H1 (cell line): Measurements from ENCODE around the gene HOXA13. TPM values are rescaled to one million over a fixed set of nuclear protein-coding genes. Genes with fewer than 3 reads are reported as not detected.

ENCODE experiments used
- CTCF ChIA-PET: fragments of 300-600 bp; sonication (Branson Sonifier 250); formaldehyde crosslinking; loops from one replicate; lab custom pipeline; 2021; ENCODE audit not compliant: partially characterized antibody; lab: Charles Lee
- POLR2A ChIA-PET: fragments of 300-600 bp; sonication (Branson Sonifier 250); formaldehyde crosslinking; loops from one replicate; lab custom pipeline; 2021; ENCODE audit warnings: inconsistent platforms; ENCODE audit not compliant: partially characterized antibody; lab: Charles Lee
- DNase-seq, 2 experiments: peaks; one replicate each; pipeline versions ENCODE4 v3.0.0 to v3.0.0-alpha.2; 2010 to 2022; ENCODE audit warnings: low spot score in 2 of 2, low read depth in 1 of 2, mixed read lengths in 1 of 2
- FAIRE-seq: peaks from 2 replicates; lab custom pipeline; 2011; peaks lifted over from hg19 to GRCh38; lab: Jason Lieb, UNC
- H2AFZ ChIP-seq: 2 replicates; pipeline ENCODE4 v1.8.1; 2012; ENCODE audit warnings: low read length, inconsistent platforms
- H2AK5ac ChIP-seq: 2 replicates; pipeline ENCODE4 v1.6.1; 2013; ENCODE audit warnings: low read depth, low read length
- H2BK120ac ChIP-seq: replicated peaks from 2 replicates; pipeline ENCODE3; 2013; ENCODE audit warnings: low read depth, low read length, inconsistent platforms
- H2BK12ac ChIP-seq: 2 replicates; pipeline ENCODE4 v1.6.1; 2013; ENCODE audit warnings: low read depth, low read length
- H2BK15ac ChIP-seq: 2 replicates; pipeline ENCODE4 v1.6.1; 2013; ENCODE audit warnings: low read length
- H2BK20ac ChIP-seq: 2 replicates; pipeline ENCODE4 v1.6.1; 2013; ENCODE audit warnings: low read length
- H2BK5ac ChIP-seq: 2 replicates; pipeline ENCODE4 v1.6.1; 2013; ENCODE audit warnings: low read depth, low read length
- H3K14ac ChIP-seq: 2 replicates; pipeline ENCODE4 v1.6.1; 2013; ENCODE audit warnings: inconsistent platforms; ENCODE audit not compliant: insufficient read length
- H3K18ac ChIP-seq: 2 replicates; pipeline ENCODE4 v1.6.1; 2013; ENCODE audit warnings: low read length; ENCODE audit errors: extremely low read depth
- H3K23ac ChIP-seq: 2 replicates; pipeline ENCODE4 v1.6.1; 2013; ENCODE audit warnings: inconsistent platforms; ENCODE audit not compliant: insufficient read length
- H3K23me2 ChIP-seq: 2 replicates; pipeline ENCODE4 v1.6.1; 2013; ENCODE audit warnings: low read depth, low read length
- H3K27ac ChIP-seq: 2 replicates; pipeline ENCODE4 v1.6.1; 2011; ENCODE audit warnings: low read depth, low read length, inconsistent platforms
- H3K27me3 ChIP-seq, 4 experiments: replicated peaks in 1 of 4; 1 replicate in 1 of 4; 2 replicates in 3 of 4; pipeline versions ENCODE4 v1.6.1 to v1.8.1; 2011 to 2013; ENCODE audit warnings: low read length in 3 of 4, mild to moderate bottlenecking in 3 of 4, inconsistent platforms in 2 of 4, mixed read lengths in 2 of 4, moderate library complexity in 1 of 4; ENCODE audit not compliant: control insufficient read depth in 3 of 4, insufficient read depth in 3 of 4; ENCODE audit errors: extremely low read depth in 1 of 4
- H3K36me3 ChIP-seq, 4 experiments: 2 replicates each; pipeline versions ENCODE4 v1.6.1 to v1.8.1; 2011 to 2013; ENCODE audit warnings: mild to moderate bottlenecking in 4 of 4, low read length in 3 of 4, moderate library complexity in 2 of 4, control low read depth in 1 of 4, inconsistent platforms in 1 of 4; ENCODE audit not compliant: insufficient read depth in 4 of 4, control insufficient read depth in 2 of 4
- H3K4ac ChIP-seq: replicated peaks from 2 replicates; pipeline ENCODE3; 2013; ENCODE audit warnings: low read length, low read depth, mixed read lengths, inconsistent platforms; ENCODE audit not compliant: insufficient read length
- H3K4me1 ChIP-seq, 4 experiments: replicated peaks in 1 of 4; 1 replicate in 1 of 4; 2 replicates in 3 of 4; pipeline versions ENCODE4 v1.6.1 to v1.8.1; 2011 to 2013; ENCODE audit warnings: low read length in 3 of 4, inconsistent platforms in 2 of 4, mixed read lengths in 1 of 4; ENCODE audit not compliant: insufficient read depth in 4 of 4, control insufficient read depth in 3 of 4
- H3K4me2 ChIP-seq, 2 experiments: 2 replicates each; pipeline versions ENCODE4 v1.6.1 to v1.8.1; 2011 to 2013; ENCODE audit warnings: low read depth in 2 of 2, low read length in 2 of 2, control low read depth in 1 of 2, inconsistent platforms in 1 of 2, mild to moderate bottlenecking in 1 of 2; ENCODE audit not compliant: insufficient read depth in 1 of 2
- H3K4me3 ChIP-seq, 4 experiments: fragments of 200-600, 300-600 bp in 1 of 4; sonication (generic), shearing (Covaris generic), sonication (Bioruptor Twin) in 1 of 4; 2 replicates each; pipeline versions ENCODE4 v1.5.1 to v1.8.1; 2011 to 2016; ENCODE audit warnings: low read length in 4 of 4, low read depth in 3 of 4, control low read depth in 2 of 4, inconsistent platforms in 2 of 4, mild to moderate bottlenecking in 2 of 4, mixed read lengths in 1 of 4, moderate library complexity in 1 of 4; ENCODE audit not compliant: insufficient read depth in 2 of 4; ENCODE audit errors: extremely low read depth in 1 of 4
- H3K56ac ChIP-seq: replicated peaks from 2 replicates; pipeline ENCODE3; 2013; ENCODE audit warnings: low read depth, mild to moderate bottlenecking, mixed read lengths, low read length, inconsistent platforms; ENCODE audit not compliant: insufficient read length
- H3K79me1 ChIP-seq: 2 replicates; pipeline ENCODE4 v1.6.1; 2013; ENCODE audit warnings: low read depth, low read length, control low read depth
- H3K79me2 ChIP-seq, 2 experiments: 2 replicates each; pipeline versions ENCODE4 v1.6.1 to v1.8.1; 2012 to 2013; ENCODE audit warnings: low read length in 2 of 2, mild to moderate bottlenecking in 2 of 2, inconsistent platforms in 1 of 2; ENCODE audit not compliant: insufficient read depth in 2 of 2, control insufficient read depth in 1 of 2
- H3K9ac ChIP-seq, 4 experiments: replicated peaks in 1 of 4; 1 replicate in 1 of 4; 2 replicates in 3 of 4; pipeline versions ENCODE4 v1.6.1 to v1.8.1; 2011 to 2013; ENCODE audit warnings: low read depth in 3 of 4, low read length in 3 of 4, control low read depth in 2 of 4, mild to moderate bottlenecking in 2 of 4, moderate library complexity in 2 of 4, inconsistent platforms in 1 of 4; ENCODE audit errors: extremely low read depth in 1 of 4
- H3K9me3 ChIP-seq, 2 experiments: 2 replicates each; pipeline versions ENCODE4 v1.6.1 to v1.8.1; 2012 to 2013; ENCODE audit warnings: mild to moderate bottlenecking in 2 of 2, moderate library complexity in 2 of 2, control low read depth in 1 of 2, inconsistent platforms in 1 of 2, low read depth in 1 of 2, low read length in 1 of 2, mixed read lengths in 1 of 2; ENCODE audit not compliant: insufficient read depth in 2 of 2
- H4K20me1 ChIP-seq, 2 experiments: replicated peaks in 1 of 2; 2 replicates each; pipeline versions ENCODE3 to v1.8.1; 2011 to 2013; ENCODE audit warnings: inconsistent platforms in 2 of 2, low read length in 2 of 2, mild to moderate bottlenecking in 1 of 2; ENCODE audit not compliant: insufficient read depth in 2 of 2, control insufficient read depth in 1 of 2
- H4K5ac ChIP-seq: 2 replicates; pipeline ENCODE4 v1.6.1; 2013; ENCODE audit warnings: low read length, low read depth, mixed read lengths, inconsistent platforms; ENCODE audit not compliant: insufficient read length
- H4K8ac ChIP-seq: 2 replicates; pipeline ENCODE4 v1.8.0; 2013; ENCODE audit warnings: mild to moderate bottlenecking, moderate library complexity, low read length, inconsistent platforms; ENCODE audit not compliant: insufficient read depth; ENCODE audit errors: extremely low read depth
- H4K91ac ChIP-seq: replicated peaks from 2 replicates; pipeline ENCODE3; 2013; ENCODE audit warnings: low read length, mixed read lengths, inconsistent platforms; ENCODE audit not compliant: insufficient read length
- SP1 ChIP-seq: IDR thresholded peaks from 2 replicates; pipeline ENCODE4 v1.6.1; 2011; ENCODE audit warnings: low read depth, low read length
- TCF12 ChIP-seq: IDR thresholded peaks from 2 replicates; pipeline ENCODE4 v1.6.1; 2011; ENCODE audit warnings: low read depth, mild to moderate bottlenecking, low read length
- WGBS, 2 experiments: shearing (Covaris generic) in 1 of 2; methylation state at CpG; one replicate each; pipeline versions ENCODE4 v1.1.6 to v1.1.7; 2013 to 2015; ENCODE audit warnings: low lambda C conversion rate in 2 of 2, mixed read lengths in 2 of 2, inconsistent platforms in 1 of 2, low coverage in 1 of 2, missing lambda C conversion rate in 1 of 2; ENCODE audit not compliant: insufficient replicate concordance in 2 of 2, insufficient coverage in 1 of 2, insufficient read length in 1 of 2; ENCODE audit errors: extremely low coverage in 1 of 2, missing lambda C conversion rate in 1 of 2; 5-methylcytosine and 5-hydroxymethylcytosine counted together
- polyA plus RNA-seq, 7 experiments: library from polyadenylated mRNA; depleted of rRNA in 3 of 7; stranded (reverse) in 5 of 7; unstranded in 2 of 7; fragments of >200 nt in 5 of 7; fragments of 200-250 nt in 2 of 7; gene quantifications; 1 replicate in 5 of 7; 2 replicates in 1 of 7; 4 replicates in 1 of 7; pipeline versions ENCODE4 v1.2.1 to v1.2.3, GENCODE V29; 2011 to 2013; ENCODE audit warnings: missing spikeins in 2 of 7, mixed read lengths in 2 of 7
- total RNA-seq: library from RNA; stranded (reverse); fragmentation: NEBNext Ultra II Directional; extraction: Animal tissue kit (Norgen Biotek cat#: 25700); gene quantifications from 2 replicates; pipeline ENCODE4 v1.2.1, GENCODE V29; 2021
- TF ChIP-seq, protein P1 (sequence below): IDR thresholded peaks from 2 replicates; pipeline ENCODE4 v1.6.1; 2012; ENCODE audit warnings: inconsistent platforms

HOXA13 gene
- total and polyA plus RNA-seq, 2 of the 8 experiments (the other 6 are each of a cell fraction or from before 2014, with no cell fraction given): not detected

DNA sequence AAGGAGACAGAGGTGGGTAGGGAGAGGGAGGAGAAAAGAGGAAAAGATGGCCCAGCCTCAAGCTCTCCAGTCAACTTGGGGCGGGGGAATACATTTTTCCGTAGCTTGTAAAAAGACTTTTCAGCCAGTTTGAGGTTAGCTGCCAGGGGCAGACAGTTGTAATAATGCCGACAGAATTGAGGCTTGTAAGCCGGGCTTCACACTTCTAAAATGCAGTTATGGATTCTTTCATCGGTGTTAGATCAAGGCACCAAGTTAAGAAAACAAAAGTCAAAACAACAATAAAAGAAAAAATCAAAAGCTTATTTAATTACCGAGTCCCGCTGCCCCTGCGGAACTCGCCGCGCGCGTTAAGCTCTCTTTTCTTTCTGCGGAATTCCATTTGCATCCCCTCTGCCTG lies 42.3 kb upstream of the HOXA13 start:
- peaks cover 7 to 50% (median 23%) of the 10 kb centered on the region in 4 experiments for H3K4me1 ChIP-seq
- no peaks in the 10 kb centered on the region for H3K9me3 ChIP-seq
- no peak overlapping the region for H2BK20ac ChIP-seq
- H4K8ac ChIP-seq: no peak overlapping the region
- peaks cover 3% of the 10 kb centered on the region; the same call in 1 of the 2 replicates for H3K23me2 ChIP-seq
- peaks cover 33 to 54% of the 10 kb centered on the region in 2 experiments for H4K20me1 ChIP-seq
- H2BK5ac ChIP-seq: no peak overlapping the region
- no peak overlapping the region for H2AK5ac ChIP-seq
- H2BK12ac ChIP-seq: no peak overlapping the region
- FAIRE-seq (no peak), DNase-seq (no peak)
- H3K27me3 ChIP-seq: peaks cover 99 to 100% (median 100%) of the 10 kb centered on the region in 4 experiments
- 0 out of 2 replicates have a peak, but pooled peaks have one; percentile 16 for TF ChIP-seq TCF12
- TF ChIP-seq SP1: 0 out of 2 replicates have a peak, but pooled peaks have one; percentile 6
- TF ChIP-seq, protein P1, sequence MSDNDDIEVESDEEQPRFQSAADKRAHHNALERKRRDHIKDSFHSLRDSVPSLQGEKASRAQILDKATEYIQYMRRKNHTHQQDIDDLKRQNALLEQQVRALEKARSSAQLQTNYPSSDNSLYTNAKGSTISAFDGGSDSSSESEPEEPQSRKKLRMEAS: no peak
- H3K14ac ChIP-seq: no peak overlapping the region
- H3K79me1 ChIP-seq: no peaks in the 10 kb centered on the region
- peaks cover 0 to 8% (median 0%) of the 10 kb centered on the region in 4 experiments; a peak in 1 of 8 replicates for H3K36me3 ChIP-seq
- H3K79me2 ChIP-seq: no peaks in the 10 kb centered on the region
- H3K9ac ChIP-seq: no peak overlapping the region
- 4% methylated on average over 14 of the region's 14 CpGs; no CpG with 5 or more reads in 1 of the 2 experiments for WGBS, 2 experiments
- H2AFZ ChIP-seq: no peak overlapping the region
- no peak overlapping the region for H4K5ac ChIP-seq
- no peak overlapping the region for H3K56ac ChIP-seq
- H3K27ac ChIP-seq: no peak overlapping the region
- no peak overlapping the region; the same call in 1 of the 2 replicates for H3K18ac ChIP-seq
- peak overlapping the region; percentile 53 to 61 for H3K4me2 ChIP-seq
- H2BK15ac ChIP-seq: no peak overlapping the region
- CTCF ChIA-PET: interaction anchor here (0.7 to 7.9 kb wide), 6 partner anchors 16 to 332 kb away, joined by 3 to 57 read pairs (median 6); no protein-coding TSS in a partner anchor
- H2BK120ac ChIP-seq: no peak overlapping the region
- peak overlapping the region in 1 of 4 experiments; percentile 43; a peak in 1 of 8 replicates for H3K4me3 ChIP-seq
- POLR2A ChIA-PET: interaction anchor here (1.1 kb wide), 1 partner anchor 11 kb away, joined by 3 read pairs; no protein-coding TSS in a partner anchor
- H3K23ac ChIP-seq: no peak overlapping the region
- no peak overlapping the region for H3K4ac ChIP-seq
- no peak overlapping the region for H4K91ac ChIP-seq
